Endothelial cell of umbilical vein (primary cell): ENCODE data around the gene SEMA4D. TPM values are rescaled to one million over a fixed set of nuclear protein-coding genes. Genes with fewer than 3 reads are reported as not detected.

Experiments
- BruUV-seq: library from RNA; stranded (reverse); fragments of 400-500 nt; replicated peaks from 2 replicates; lab custom pipeline; 2021; lab: Mats Ljungman, UMichigan
- CTCF ChIA-PET: fragments of 300-600, 350-600 bp; sonication (Branson Sonifier 250); formaldehyde crosslinking; loops from one replicate; lab custom pipeline; 2021; ENCODE audit warnings: antibody characterized with exemption, inconsistent platforms; lab: Charles Lee
- POLR2A ChIA-PET: fragments of 300-600, 350-600 bp; sonication (Branson Sonifier 250); formaldehyde crosslinking; loops from one replicate; lab custom pipeline; 2021; ENCODE audit warnings: antibody characterized with exemption, inconsistent platforms; lab: Charles Lee
- DNase-seq: peaks from one replicate; pipeline ENCODE4 v3.0.0-alpha.2; 2011; ENCODE audit warnings: low read depth, low spot score
- FAIRE-seq: peaks from 2 replicates; lab custom pipeline; 2011; peaks lifted over from hg19 to GRCh38; lab: Jason Lieb, UNC
- H2AFZ ChIP-seq: 2 replicates; pipeline ENCODE4 v1.6.0; 2012; ENCODE audit warnings: low read depth, low read length, control low read depth, inconsistent platforms
- H3K27ac ChIP-seq: 2 replicates; pipeline ENCODE4 v1.5.1; 2011; ENCODE audit warnings: low read depth, mild to moderate bottlenecking, control low read depth, low read length, moderate library complexity; ENCODE audit not compliant: insufficient read depth
- H3K27me3 ChIP-seq, 2 experiments: 2 replicates each; pipeline versions ENCODE4 v1.6.0 to v1.6.1; 2011; ENCODE audit warnings: low read length in 2 of 2, mixed read lengths in 1 of 2; ENCODE audit not compliant: control insufficient read depth in 2 of 2, insufficient read depth in 2 of 2
- H3K36me3 ChIP-seq, 2 experiments: 2 replicates in 1 of 2; 3 replicates in 1 of 2; pipeline ENCODE4 v1.5.1; 2011; ENCODE audit warnings: low read length in 2 of 2, mild to moderate bottlenecking in 1 of 2, moderate library complexity in 1 of 2; ENCODE audit not compliant: control insufficient read depth in 2 of 2, insufficient read depth in 2 of 2; ENCODE audit errors: extremely low read depth in 1 of 2
- H3K4me1 ChIP-seq: 3 replicates; pipeline ENCODE4 v1.5.1; 2011; ENCODE audit warnings: mild to moderate bottlenecking, low read length; ENCODE audit not compliant: control insufficient read depth, insufficient read depth; ENCODE audit errors: extremely low read depth
- H3K4me2 ChIP-seq: 2 replicates; pipeline ENCODE4 v1.6.1; 2011; ENCODE audit warnings: low read length, control low read depth, mixed read lengths; ENCODE audit not compliant: insufficient read depth
- H3K4me3 ChIP-seq, 3 experiments: fragments of 200-600 bp in 1 of 3; sonication (generic), shearing (Covaris generic) in 1 of 3; replicated peaks in 1 of 3; 2 replicates each; pipeline ENCODE4 v1.5.1; 2011 to 2016; ENCODE audit warnings: control low read depth in 3 of 3, low read length in 3 of 3, mild to moderate bottlenecking in 2 of 3, inconsistent platforms in 1 of 3, low read depth in 1 of 3, moderate library complexity in 1 of 3; ENCODE audit not compliant: insufficient read depth in 1 of 3
- H3K79me2 ChIP-seq: 2 replicates; pipeline ENCODE4 v1.6.0; 2012; ENCODE audit warnings: low read length, inconsistent platforms; ENCODE audit not compliant: control insufficient read depth, insufficient read depth
- H3K9ac ChIP-seq: replicated peaks from 2 replicates; pipeline ENCODE3; 2011; ENCODE audit warnings: low read length, control low read depth; ENCODE audit not compliant: insufficient read depth; ENCODE audit errors: extremely low read depth
- H3K9me1 ChIP-seq: replicated peaks from 3 replicates; pipeline ENCODE4 v1.6.0; 2011; ENCODE audit warnings: mild to moderate bottlenecking, low read length; ENCODE audit not compliant: control insufficient read depth, insufficient read depth; ENCODE audit errors: extremely low read depth
- H3K9me3 ChIP-seq: replicated peaks from 2 replicates; pipeline ENCODE4 v1.5.1; 2012; ENCODE audit warnings: low read length, inconsistent platforms; ENCODE audit not compliant: control insufficient read depth, insufficient read depth
- H4K20me1 ChIP-seq: replicated peaks from 2 replicates; pipeline ENCODE3; 2011; ENCODE audit warnings: mild to moderate bottlenecking, low read length; ENCODE audit not compliant: control insufficient read depth, insufficient read depth; ENCODE audit errors: extremely low read depth
- EZH2 ChIP-seq: IDR thresholded peaks from 2 replicates; pipeline ENCODE4 v1.6.1; 2012; ENCODE audit warnings: borderline replicate concordance, low read depth, mild to moderate bottlenecking, moderate library complexity, low read length, inconsistent platforms; ENCODE audit not compliant: severe bottlenecking
- FOS ChIP-seq: IDR thresholded peaks from 2 replicates; pipeline ENCODE4 v1.6.1; 2011; ENCODE audit warnings: mild to moderate bottlenecking, low read length, moderate library complexity, borderline replicate concordance; ENCODE audit not compliant: insufficient read depth
- GATA2 ChIP-seq: IDR thresholded peaks from 2 replicates; pipeline ENCODE4 v1.7.0; 2011; ENCODE audit warnings: low read depth, mild to moderate bottlenecking, moderate library complexity, mixed read lengths, low read length; ENCODE audit not compliant: insufficient read length, insufficient read depth
- JUN ChIP-seq: IDR thresholded peaks from 2 replicates; pipeline ENCODE4 v1.6.1; 2011; ENCODE audit warnings: borderline replicate concordance, low read depth; ENCODE audit not compliant: insufficient read length, insufficient read depth
- MAX ChIP-seq: IDR thresholded peaks from 2 replicates; pipeline ENCODE4 v1.6.1; 2011; ENCODE audit not compliant: insufficient read depth, insufficient read length
- MYC ChIP-seq: IDR thresholded peaks from one replicate; pipeline ENCODE4 v1.6.1; 2011; ENCODE audit warnings: mild to moderate bottlenecking, low read depth, low read length
- POLR2A ChIP-seq: IDR thresholded peaks from 2 replicates; pipeline ENCODE4 v1.6.1; 2012; ENCODE audit warnings: low read depth, mild to moderate bottlenecking, control low read depth, low read length
- POLR2AphosphoS5 ChIP-seq: IDR thresholded peaks from 2 replicates; pipeline ENCODE4 v1.6.1; 2012; ENCODE audit warnings: low read depth, mild to moderate bottlenecking, control low read depth, low read length, moderate library complexity; ENCODE audit not compliant: insufficient read depth
- dilution Hi-C: fragments of 300-500 bp; cut with MboI; formaldehyde crosslinking; loops from one replicate; pipeline ENCODE4 v1.15.0; 2019; ENCODE audit warnings: low sequenced_read_pairs; ENCODE audit not compliant: extremely low pct_ligation_motif_present
- intact Hi-C: fragments of 100-400 bp; cut with micrococcal nuclease; formaldehyde crosslinking; loops from one replicate; pipeline ENCODE4 v1.10.0; 2022
- polyA plus RNA-seq, 4 experiments: library from polyadenylated mRNA; depleted of rRNA in 3 of 4; stranded (reverse) in 3 of 4; unstranded in 1 of 4; fragments of >200 nt; gene quantifications; 2 replicates each; pipeline versions ENCODE4 v1.2.1 to v1.2.3, GENCODE V29; 2011 to 2012; ENCODE audit warnings: missing spikeins in 1 of 4
- total RNA-seq: library from RNA; stranded (reverse); gene quantifications from 2 replicates; pipeline ENCODE4 v1.2.3, GENCODE V29; 2021
- TF ChIP-seq, protein P1 (sequence below), 2 donors: IDR thresholded peaks; 1 replicate in 1 of 2; 2 replicates in 1 of 2; pipeline ENCODE4 v1.5.1; 2011; ENCODE audit warnings: low read length in 2 of 2, mild to moderate bottlenecking in 2 of 2, moderate library complexity in 2 of 2, control low read depth in 1 of 2, inconsistent platforms in 1 of 2, low read depth in 1 of 2; ENCODE audit not compliant: insufficient read depth in 1 of 2; ENCODE audit errors: extremely low read depth in 1 of 2

SEMA4D gene
- total and polyA plus RNA-seq, 2 donors (not counting 3 experiments of a cell fraction or from before 2014, with no cell fraction given), result 3.9 to 15.7 TPM

DNA sequence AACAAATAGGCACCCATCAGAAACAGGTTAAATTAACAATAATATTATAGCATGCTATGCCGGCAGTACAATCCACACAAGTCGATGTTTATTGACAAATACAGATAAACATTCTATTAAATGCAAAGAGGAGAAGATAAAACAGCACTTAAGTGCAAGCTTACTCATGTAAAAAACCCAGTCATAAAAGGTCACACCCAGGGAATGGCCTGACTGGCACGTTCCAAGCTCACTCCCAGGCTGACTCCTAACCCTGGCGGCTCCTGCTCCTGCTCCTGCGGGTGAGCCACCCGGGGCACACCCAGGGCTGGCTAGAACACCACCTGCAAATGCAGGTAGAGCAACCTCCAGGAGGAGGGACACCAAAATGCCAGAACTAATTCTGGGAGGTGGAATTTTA, 66.9 kb downstream of the SEMA4D start:
- H4K20me1 ChIP-seq, result no peaks in the 10 kb centered on the region
- no peak for TF ChIP-seq POLR2A
- no peak for TF ChIP-seq EZH2
- TF ChIP-seq JUN, result no peak
- TF ChIP-seq MYC, result no peak
- no peak for TF ChIP-seq MAX
- TF ChIP-seq POLR2AphosphoS5, result no peak
- TF ChIP-seq, protein P1, sequence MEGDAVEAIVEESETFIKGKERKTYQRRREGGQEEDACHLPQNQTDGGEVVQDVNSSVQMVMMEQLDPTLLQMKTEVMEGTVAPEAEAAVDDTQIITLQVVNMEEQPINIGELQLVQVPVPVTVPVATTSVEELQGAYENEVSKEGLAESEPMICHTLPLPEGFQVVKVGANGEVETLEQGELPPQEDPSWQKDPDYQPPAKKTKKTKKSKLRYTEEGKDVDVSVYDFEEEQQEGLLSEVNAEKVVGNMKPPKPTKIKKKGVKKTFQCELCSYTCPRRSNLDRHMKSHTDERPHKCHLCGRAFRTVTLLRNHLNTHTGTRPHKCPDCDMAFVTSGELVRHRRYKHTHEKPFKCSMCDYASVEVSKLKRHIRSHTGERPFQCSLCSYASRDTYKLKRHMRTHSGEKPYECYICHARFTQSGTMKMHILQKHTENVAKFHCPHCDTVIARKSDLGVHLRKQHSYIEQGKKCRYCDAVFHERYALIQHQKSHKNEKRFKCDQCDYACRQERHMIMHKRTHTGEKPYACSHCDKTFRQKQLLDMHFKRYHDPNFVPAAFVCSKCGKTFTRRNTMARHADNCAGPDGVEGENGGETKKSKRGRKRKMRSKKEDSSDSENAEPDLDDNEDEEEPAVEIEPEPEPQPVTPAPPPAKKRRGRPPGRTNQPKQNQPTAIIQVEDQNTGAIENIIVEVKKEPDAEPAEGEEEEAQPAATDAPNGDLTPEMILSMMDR (IDR thresholded peaks at IDR 0.05; ENCODE audit: extremely low read depth in 1 of 2, insufficient read depth in 1 of 2, low read depth in 1 of 2, low read length in 2 of 2), result no peak
- TF ChIP-seq FOS, result no peak
- TF ChIP-seq GATA2, result no peak
- no peaks in the 10 kb centered on the region for H3K9me1 ChIP-seq
- H3K4me3 ChIP-seq, result no peak overlapping the region
- intact Hi-C loops (no loop called here), dilution Hi-C loops (no loop called here)
- no peaks in the 10 kb centered on the region for H3K27me3 ChIP-seq
- no peak overlapping the region for H3K27ac ChIP-seq
- H2AFZ ChIP-seq, result no peak overlapping the region
- FAIRE-seq, result no peak
- H3K4me2 ChIP-seq, result no peak overlapping the region
- BruUV-seq, result no TSS peak
- no peaks in the 10 kb centered on the region for H3K79me2 ChIP-seq
- POLR2A ChIA-PET, result no interaction called here
- H3K9ac ChIP-seq, result no peak overlapping the region
- no peak for DNase-seq
- H3K36me3 ChIP-seq, result no peaks in the 10 kb centered on the region
- H3K9me3 ChIP-seq, result no peaks in the 10 kb centered on the region
- CTCF ChIA-PET, result interaction anchor here (4.0 kb wide), 1 partner anchor 118 kb away, joined by 52 read pairs; no protein-coding TSS in a partner anchor
- peaks cover under 1% of the 10 kb centered on the region for H3K4me1 ChIP-seq
